HG03139 (cell line): Measurements from ENCODE around the gene APOL1.
"Not testable (repeated sequence)": the region's sequence is repeated elsewhere in the genome, so short reads cannot be mapped to it uniquely, and the experiment has no call there.

Experiments used
- ATAC-seq: cut with Tn5 transposase; IDR thresholded peaks from one replicate; pipeline ENCODE4 v1.9.1; 2021; ENCODE audit not compliant: unreplicated experiment

The APOL1 gene, protein sequence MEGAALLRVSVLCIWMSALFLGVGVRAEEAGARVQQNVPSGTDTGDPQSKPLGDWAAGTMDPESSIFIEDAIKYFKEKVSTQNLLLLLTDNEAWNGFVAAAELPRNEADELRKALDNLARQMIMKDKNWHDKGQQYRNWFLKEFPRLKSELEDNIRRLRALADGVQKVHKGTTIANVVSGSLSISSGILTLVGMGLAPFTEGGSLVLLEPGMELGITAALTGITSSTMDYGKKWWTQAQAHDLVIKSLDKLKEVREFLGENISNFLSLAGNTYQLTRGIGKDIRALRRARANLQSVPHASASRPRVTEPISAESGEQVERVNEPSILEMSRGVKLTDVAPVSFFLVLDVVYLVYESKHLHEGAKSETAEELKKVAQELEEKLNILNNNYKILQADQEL

DNA sequence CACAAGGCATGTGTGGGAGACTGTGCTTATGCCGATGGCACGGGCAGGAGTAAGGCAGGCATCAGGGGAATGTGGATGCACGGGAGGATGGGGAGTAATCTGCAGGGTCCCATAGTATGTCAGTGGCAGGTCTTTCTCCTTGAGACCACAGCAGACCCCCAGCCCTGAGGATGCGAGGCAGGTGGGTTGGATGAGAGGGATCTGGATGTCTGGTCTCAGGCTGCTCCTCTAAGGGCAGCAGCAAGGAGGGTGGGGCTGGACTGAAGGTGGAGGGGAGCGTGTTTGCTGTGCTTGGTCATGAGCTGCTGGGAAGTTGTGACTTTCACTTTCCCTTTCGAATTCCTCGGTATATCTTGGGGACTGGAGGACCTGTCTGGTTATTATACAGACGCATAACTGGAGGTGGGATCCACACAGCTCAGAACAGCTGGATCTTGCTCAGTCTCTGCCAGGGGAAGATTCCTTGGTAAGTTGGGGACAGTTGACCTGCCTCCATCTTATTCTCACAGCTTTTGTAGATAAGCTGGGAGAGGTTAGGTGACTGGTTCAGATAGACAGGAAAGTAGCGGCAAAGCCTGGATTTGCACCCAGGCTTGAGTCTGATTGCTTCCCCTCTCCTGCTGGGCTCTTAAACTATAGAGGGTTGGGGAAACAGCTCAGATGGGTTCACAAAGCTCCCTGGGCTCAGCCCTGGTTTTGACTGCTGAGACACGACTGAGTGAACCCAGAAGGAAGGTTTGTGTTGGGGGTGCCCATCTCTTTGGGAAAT is at the start of gene APOL1:
APOL1 (plus strand) TSS at position 380 of the 769 bp plus-strand sequence. CDS start 1,823 bp downstream, outside the sequence.
- ATAC-seq = no peak

DNA sequence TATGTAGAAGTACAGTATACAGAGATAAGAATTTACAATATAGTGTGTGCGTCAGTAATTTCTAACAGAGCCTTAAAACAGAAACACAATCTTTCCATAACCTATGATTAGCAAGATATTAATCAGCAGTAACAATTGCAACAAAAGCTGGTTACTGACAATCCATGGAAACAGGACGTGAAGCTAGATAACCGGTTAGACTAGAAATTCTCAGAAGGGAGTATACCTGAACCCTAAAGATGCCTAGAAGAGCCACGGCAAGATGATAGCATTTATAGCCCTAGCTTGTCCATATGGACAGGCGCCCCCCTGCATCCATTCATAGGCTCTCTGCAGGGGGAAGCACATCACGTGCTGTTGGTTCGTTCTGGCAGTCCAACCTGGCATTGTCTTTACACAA is 49.5 kb upstream of the APOL1 start:
- ATAC-seq = not testable (repeated sequence)

DNA sequence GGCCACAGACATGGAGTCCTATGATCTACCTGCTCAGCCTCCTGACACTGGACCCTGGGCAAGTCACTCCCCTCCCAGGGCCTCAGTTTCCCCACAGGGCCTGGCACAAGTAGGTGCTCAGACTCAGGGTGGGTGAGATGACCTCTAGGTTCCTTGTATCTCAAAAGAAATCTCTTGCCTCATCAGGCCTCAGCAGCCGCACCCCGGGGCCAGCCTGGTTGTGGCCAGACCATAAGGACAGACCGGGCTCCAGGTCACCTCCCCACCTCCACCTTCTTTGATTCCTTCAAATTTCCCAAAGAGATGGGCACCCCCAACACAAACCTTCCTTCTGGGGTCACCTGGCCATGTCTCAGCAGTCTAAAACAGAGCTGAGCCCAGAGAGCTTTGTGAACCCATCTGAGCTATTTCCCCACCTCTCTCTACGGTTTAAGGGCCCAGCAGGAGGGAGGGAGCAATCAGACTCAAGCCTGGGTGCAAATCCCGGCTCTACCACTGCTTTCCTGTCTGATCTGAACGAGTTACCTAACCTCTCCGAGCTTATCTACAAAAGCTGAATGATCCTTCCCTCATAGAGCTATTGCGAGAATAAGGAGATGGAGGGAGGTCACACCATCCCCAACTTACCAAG is 48.8 kb upstream of the APOL1 start:
- no peak for ATAC-seq

DNA sequence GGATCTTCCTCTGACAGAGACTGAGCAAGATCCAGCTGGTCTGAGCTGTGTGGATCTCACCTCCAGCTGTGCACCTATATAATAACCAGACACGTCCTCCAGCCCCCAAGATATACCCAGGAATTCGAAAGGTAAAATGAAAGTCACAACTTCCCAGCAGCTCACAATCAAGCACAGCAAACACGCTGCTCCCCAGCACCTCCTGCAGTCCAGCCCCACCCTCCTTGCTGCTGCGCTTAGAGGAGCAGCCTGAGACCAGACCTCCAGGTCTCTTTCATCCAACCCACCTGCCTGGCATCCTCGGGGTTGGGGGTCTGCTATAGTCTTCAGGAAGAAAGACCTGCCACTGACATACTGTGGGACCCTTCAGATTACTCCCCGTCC is 48.3 kb upstream of the APOL1 start:
- ATAC-seq = no peak

DNA sequence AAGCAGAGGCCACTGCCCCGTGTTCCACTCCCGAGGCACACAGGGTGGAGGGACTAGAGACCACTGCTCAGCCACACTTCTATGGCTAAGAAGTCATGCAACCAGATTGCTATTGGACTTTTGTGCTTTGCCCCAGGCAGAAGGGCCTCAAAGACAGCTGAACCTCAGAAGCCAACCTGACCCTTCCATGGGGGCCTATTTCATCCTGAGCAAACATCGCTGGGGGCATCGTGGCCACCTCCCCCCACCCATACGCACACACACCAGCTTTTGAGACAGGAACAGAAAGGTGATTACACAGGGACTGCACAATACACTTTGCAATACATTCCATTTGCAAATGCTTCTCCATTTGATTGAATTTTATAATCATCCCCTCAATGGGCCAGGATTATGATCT is 47.4 kb upstream of the APOL1 start:
- ATAC-seq = not testable (repeated sequence)

DNA sequence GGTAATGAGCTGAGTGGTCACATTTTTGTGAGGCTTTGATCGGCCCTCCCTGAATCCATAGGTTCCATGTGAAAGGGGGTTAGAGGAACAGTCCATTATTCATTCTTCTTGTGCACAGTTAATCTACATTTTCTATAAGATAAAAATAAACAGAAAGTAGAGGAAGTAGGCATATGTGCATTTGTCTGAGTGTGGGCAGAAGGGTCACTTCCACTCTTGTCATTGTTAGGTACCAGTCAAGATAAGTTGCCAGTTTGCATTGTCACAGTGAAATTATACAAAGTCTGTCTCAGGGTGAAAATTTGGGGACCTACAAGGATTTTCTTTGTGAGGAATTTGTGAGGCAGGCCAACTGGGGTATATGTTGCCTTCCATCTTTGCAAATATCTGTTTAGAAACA is 46.7 kb upstream of the APOL1 start:
- no peak for ATAC-seq

DNA sequence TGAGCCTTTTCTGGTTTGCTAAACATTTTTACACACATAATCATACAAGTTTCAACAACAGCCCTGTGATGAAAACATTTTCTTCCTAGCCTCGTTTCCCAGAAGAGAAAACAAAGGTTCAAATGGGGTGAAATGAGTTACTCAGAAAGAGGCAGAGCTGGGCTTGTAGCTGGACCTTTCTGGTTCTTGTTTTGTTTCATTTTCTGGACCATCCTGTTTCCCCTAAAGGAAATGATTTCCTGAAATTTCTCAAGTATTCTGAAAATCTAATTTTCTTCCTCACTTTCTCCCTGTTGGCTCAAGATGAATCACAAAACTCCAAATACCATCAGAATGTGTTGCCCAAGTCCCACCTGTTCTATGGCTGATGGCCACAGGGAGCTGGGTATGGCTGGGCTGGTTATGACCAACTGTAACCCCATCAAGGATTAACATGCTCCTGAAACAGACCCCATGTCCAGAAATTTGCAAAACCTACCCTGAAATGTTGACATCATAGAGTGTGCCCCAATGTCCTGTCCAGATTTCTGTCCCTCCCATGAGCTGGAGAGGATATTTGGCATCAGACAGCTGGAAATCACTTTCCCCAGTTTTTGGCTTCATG is 44.7 kb upstream of the APOL1 start:
- ATAC-seq = no peak

DNA sequence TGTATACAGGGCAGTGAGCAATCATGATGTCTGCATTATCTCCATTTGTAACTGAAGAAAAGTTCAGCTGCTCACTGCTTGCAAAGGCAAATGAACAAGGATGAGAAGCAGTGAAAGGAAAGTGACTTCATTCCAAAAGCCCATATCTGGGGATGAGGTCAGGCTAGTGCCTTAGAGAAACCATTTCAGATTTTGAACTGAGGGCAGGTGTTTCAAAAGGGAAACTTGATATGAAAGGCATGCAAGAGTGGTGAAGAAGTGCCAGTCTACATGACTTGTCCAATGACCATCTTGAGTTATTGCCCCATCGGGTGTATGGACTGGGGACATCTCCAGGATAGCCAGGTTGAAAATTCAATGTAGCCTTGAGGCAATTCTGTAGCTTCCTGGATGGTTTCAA is 44.0 kb upstream of the APOL1 start:
- no peak for ATAC-seq

DNA sequence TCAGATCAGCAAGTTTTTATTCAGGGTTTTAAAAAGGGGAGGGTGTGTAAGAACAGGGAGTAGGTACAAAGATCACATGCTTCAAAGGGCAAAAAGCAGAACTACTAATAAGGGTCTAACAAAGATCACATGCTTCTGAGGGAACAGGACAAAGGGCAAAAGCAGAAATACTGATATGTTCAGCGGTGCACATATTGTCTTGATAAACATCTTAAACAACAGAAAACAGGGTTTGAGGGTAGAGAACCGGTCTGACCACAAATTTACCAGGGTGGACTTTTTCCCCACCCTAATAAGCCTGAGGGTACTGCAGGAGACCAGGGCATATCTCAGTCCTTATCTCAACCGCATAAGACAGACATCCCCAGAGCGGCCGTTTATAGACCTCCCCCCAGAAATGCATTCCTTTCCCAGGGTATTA is 43.4 kb upstream of the APOL1 start:
- ATAC-seq = not testable (repeated sequence)

DNA sequence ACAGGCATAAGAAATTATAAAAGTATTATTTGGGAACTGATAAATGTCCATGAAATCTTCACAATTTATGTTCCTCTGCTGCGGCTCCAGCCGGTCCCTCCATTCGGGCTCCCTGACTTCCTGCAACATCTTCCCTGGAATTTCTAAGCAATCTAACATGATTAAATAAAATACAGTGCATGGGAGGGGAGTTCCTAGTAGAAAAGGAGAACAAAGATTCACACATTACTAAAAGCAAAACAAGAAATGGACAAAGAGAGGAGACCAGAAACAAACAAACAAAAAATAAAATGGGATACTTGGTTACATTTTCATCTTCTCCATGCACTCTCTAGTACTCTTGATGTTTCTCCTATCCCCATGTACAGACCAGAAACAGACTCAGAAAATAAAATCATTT is 42.7 kb upstream of the APOL1 start:
- no peak for ATAC-seq

DNA sequence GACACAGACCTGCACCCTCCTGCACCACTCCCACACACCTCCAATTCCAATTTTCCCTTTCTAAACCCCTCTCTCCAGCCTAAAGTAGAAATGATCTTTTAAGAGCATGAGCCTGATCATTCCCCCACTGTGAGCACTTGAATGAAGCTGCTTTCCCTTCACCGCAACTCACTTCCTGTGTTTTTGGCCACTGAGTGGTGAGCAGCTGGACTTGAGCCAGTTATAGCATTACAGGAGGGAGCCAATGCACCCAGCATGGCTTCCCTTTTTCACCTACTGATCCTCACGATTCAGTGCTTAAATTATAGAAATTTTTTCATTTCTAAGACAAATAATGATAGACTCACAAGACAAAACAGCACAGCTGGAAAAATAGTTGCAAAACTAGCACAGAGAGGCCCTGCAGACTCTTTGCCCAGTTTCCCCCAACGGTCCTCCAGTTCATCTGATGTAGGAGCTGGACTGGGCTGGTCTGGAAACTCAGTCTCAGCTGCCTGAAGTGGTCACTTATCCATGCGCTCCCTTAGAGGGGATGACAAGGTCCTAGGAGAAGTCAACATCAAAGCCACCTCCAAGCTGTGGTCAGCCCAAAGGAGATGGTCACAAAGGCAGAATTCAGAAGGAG is 41.6 kb upstream of the APOL1 start:
- no peak for ATAC-seq

DNA sequence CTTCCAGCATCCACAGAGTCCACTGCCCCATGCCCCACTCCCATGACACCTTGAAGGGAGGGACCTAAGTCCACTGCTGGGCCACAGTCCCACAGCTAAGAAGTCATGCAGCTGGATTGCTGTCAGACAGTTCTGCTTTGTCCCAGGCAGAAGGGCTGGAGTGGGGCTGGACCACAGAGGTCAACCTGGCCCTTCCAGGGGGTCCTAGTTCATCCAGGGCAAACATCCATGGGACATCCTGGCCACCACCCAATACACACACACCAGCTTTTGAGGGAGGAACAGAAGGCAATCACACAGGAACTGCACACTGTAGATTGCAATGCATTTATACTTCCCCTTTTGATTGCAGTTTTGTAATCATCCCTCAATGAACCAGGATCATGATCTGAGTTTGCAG is 40.0 kb upstream of the APOL1 start:
- ATAC-seq = no peak

DNA sequence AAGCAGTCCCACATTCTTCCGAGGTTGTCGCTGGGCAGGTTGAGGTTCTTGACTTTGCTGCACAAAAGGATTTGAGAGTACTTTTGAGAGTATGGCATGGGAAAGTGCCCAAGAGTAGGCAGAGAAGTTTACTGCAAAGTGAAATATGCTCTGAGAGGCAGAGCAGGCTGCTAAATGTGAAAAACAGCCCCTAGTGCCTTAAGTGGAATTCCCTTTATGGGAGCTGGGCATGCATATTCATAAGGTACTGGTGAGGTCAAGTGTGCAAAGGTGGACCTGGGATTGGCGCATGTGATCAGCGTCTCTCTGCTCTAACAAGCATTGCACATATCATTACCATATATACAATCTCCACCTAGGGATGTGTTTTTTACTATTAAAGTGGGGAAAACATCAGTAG is 39.3 kb upstream of the APOL1 start:
- ATAC-seq = no peak

DNA sequence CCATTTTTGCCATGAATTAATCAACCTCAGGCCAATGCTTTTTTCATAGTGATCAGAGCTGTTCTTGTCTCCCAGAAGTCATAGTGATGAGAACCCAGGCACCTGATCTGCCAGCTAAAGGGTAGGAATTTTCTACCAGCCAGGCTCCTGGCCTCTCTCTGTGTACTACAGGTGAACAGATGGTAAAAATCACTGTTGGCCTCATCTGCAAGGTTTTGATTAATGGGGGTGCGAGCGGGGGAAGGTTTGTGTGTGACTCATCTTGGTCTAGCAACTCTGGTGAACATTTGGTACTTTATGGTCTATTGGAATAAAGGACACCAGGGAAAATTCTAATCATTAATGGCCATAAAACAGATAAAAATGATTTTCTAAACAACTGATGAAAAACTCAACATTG is 37.0 kb upstream of the APOL1 start:
- ATAC-seq = no peak

DNA sequence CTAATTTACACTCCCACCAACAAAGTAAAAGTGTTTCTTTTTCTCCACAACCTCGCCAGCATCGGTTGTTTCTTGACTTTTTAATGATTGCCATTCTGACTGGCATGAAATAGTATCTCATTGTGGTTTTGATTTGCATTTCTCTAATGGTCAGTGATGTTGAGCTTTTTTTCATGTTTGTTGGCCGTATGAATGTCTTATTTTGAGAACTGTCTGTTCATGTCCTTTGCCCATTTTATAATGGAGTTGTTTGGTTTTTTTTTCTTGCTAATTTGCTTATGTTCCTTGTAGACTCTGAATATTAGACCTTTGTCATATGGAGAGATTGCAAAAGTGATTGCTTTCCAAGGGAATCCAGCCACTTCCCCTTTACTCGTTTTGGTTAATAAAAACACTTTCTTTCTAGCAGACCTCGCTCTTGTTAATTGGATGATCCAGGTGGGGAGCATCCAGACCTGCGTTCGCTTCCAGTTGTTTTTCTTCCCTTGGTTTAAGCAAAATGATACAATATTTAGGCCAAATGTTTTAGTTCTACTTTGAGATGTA is 34.2 kb upstream of the APOL1 start:
- no peak for ATAC-seq

DNA sequence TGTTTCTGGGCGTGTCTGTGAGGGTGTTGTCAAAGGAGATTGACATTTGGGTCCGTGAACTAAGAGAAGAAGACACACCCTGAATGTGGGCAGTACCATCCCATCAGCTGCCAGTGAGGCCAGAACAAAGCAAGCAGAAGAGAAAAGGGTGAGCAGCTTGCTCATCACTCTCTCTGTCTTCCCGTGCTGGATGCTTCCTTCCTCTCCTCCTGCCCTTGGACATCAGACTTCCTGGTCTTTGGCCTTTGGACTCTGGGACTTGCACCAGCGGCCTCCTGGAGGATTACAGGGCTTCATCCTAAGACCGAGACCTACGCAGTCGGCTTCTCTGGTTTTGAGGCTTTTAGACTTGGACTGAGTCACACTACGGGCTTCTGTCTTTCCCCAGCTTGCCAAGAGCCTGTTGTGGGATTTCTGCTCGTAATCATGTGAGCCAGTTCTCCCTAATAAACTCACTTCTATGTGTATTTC is 32.4 kb upstream of the APOL1 start:
- no peak for ATAC-seq

DNA sequence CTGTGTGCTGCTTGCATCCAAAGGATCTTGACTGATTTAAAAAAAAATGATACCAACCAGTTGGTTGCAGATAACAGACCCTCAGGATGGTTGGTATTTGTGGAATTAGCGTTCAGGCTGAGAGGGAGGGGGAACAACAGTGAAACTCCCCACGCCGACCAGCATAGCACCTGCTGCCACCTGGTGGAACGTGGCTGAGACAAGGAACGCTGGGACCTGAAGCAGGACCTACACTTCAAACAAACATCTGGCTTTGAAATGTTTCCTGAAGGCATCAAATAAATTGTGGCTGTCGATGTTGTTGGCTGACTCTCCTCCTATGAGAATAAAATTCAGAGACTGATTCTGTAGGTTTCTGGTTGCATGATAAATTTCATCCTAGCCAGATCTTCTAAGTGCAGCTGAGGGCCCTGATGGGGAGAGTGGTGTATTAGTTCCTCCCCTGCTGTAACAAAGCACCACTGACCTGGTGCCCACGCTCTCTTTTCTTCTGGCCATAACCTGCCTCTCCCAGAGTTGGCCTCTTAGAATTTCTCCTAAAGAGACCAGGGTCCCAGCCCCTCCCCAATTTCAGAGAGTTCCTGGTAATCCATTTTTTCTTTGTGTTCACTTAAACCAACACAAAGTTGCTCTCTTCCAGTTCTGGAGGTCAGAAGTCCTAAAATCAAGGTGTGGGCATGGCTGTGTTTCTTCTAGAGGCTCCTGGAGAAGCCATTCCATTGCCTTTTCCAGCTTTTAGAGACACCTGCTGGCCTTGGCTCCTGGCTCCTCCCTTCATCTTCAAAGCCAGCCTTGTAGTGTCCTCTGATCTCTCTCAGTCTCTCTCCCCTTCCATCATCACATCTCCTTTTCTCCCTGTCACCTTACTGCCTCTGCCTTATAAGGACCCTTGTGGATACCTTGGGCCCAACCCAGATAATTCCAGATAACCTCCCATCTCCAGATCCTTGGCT is 30.9 kb upstream of the APOL1 start:
- ATAC-seq = no peak

DNA sequence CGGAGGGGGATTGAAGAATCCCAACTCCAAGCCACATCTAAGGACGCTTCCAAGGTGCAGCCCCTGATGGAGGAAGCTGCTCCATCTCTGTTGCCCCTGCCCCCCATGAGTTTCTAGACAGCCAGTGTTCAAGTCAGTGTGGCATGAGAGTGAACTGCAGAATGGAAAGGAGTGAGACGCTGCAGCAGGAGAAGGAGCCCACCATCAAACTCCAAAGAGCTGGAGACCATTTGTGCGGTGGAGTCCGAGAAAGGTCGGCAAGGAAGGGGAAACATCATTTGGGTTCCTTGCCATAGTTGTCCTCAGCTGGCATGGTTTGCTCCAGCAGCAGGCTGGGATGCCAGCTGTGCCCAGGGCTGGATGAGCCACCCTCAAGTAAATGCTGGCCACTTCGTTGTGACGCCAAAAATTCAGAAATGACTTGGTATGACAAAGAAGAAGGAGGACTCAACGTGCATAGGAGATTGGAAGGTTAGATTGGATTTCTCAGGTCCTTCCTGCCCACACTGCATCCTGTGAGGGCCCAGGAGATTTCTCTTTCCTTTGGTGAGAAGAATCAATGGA is 30.0 kb upstream of the APOL1 start:
- ATAC-seq = no peak

DNA sequence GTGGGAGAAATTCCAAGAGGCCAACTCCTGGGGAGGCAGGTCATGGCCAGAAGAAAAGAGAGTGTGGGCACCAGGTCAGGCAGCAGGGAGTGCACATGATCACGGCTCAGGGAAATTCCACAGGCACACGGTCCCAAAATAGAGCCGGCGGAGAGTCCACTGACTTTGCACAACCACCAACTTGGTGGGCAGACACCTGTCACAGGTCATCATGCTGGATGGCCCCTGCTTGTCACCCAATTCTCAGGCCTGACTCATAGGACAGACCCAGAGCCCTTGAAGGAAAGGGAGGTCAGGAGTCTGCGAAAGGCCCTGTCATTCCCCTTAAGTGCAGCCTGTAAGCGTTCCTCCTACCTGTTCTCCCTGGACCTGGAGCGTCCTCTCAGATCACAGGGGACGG is 29.4 kb upstream of the APOL1 start:
- ATAC-seq = no peak
